PC-9 (cell line): Measurements from ENCODE around the gene PROK1. TPM values are rescaled to one million over a fixed set of nuclear protein-coding genes. Genes with fewer than 3 reads are reported as not detected.

Source experiments
- BruUV-seq: library from RNA; stranded (reverse); fragments of 400-500 nt; replicated peaks from 2 replicates; lab custom pipeline; 2021; lab: Mats Ljungman, UMichigan
- CTCF ChIA-PET: fragments of 300-600 bp; sonication (Branson Sonifier 250); formaldehyde crosslinking; loops from one replicate; lab custom pipeline; 2022; ENCODE audit warnings: antibody characterized with exemption; lab: Charles Lee
- POLR2A ChIA-PET: fragments of 300-600 bp; sonication (Branson Sonifier 250); formaldehyde crosslinking; loops from one replicate; lab custom pipeline; 2022; ENCODE audit warnings: antibody characterized with exemption; ENCODE audit not compliant: unreplicated experiment; lab: Charles Lee
- DNase-seq, 2 experiments: peaks; one replicate each; pipeline versions ENCODE4 v3.0.0 to v3.0.0-alpha.2; 2015 to 2022; ENCODE audit warnings: mixed read lengths in 1 of 2
- H2AFZ ChIP-seq: fragments of 200-600 bp; sonication (generic); 2 replicates; pipeline ENCODE4 v1.8.1; 2017; ENCODE audit warnings: antibody characterized with exemption
- H3F3A ChIP-seq: fragments of 200-600 bp; sonication (generic); 2 replicates; pipeline ENCODE4 v1.8.1; 2017; ENCODE audit warnings: antibody characterized with exemption, mild to moderate bottlenecking, low read depth; ENCODE audit not compliant: insufficient read depth
- H3K27ac ChIP-seq: fragments of 200-600 bp; sonication (generic); 2 replicates; pipeline ENCODE4 v1.6.1; 2016; ENCODE audit warnings: mixed run types
- H3K27me3 ChIP-seq: fragments of 200-600 bp; sonication (generic); 2 replicates; pipeline ENCODE4 v1.6.1; 2016; ENCODE audit warnings: low read depth, mixed run types; ENCODE audit not compliant: insufficient read depth
- H3K36me3 ChIP-seq: fragments of 200-600 bp; sonication (generic); 2 replicates; pipeline ENCODE4 v1.6.1; 2016; ENCODE audit warnings: low read depth, mixed run types
- H3K4me1 ChIP-seq: fragments of 200-600 bp; sonication (generic); replicated peaks from 2 replicates; pipeline ENCODE4 v1.6.1; 2016; ENCODE audit warnings: mixed run types; ENCODE audit not compliant: insufficient read depth
- H3K4me2 ChIP-seq: fragments of 200-600 bp; sonication (generic); 2 replicates; pipeline ENCODE4 v1.6.1; 2017; ENCODE audit warnings: mixed run types
- H3K4me3 ChIP-seq: fragments of 200-600 bp; sonication (generic); 2 replicates; pipeline ENCODE4 v1.6.1; 2016; ENCODE audit warnings: mixed run types
- H3K79me2 ChIP-seq: fragments of 200-600 bp; sonication (generic); 2 replicates; pipeline ENCODE4 v1.6.1; 2017; ENCODE audit warnings: low read depth, mixed run types
- H3K9me2 ChIP-seq: fragments of 200-600 bp; sonication (generic); 2 replicates; pipeline ENCODE4 v1.8.1; 2017; ENCODE audit warnings: mild to moderate bottlenecking; ENCODE audit not compliant: insufficient read depth
- H3K9me3 ChIP-seq: fragments of 200-600 bp; sonication (generic); 2 replicates; pipeline ENCODE4 v1.8.1; 2016; ENCODE audit warnings: low read depth; ENCODE audit not compliant: insufficient read depth
- H4K20me1 ChIP-seq: fragments of 200-600 bp; sonication (generic); 2 replicates; pipeline ENCODE4 v1.8.1; 2017; ENCODE audit not compliant: insufficient read depth
- CTCF ChIP-seq: fragments of 200-600 bp; sonication (generic); conservative IDR thresholded peaks from 2 replicates; pipeline ENCODE4 v1.6.1; 2017; ENCODE audit warnings: mixed run types, antibody characterized with exemption, mild to moderate bottlenecking, moderate library complexity
- EZH2 ChIP-seq: fragments of 200-600 bp; sonication (generic); IDR thresholded peaks from 2 replicates; pipeline ENCODE4 v1.8.0; 2017; ENCODE audit warnings: antibody characterized with exemption, low read depth
- intact Hi-C: fragments of 100-400 bp; cut with micrococcal nuclease; formaldehyde crosslinking; loops from one replicate; pipeline ENCODE4 v1.10.0; 2022; ENCODE audit not compliant: unreplicated experiment
- total RNA-seq: library from RNA; stranded (reverse); gene quantifications from 2 replicates; pipeline ENCODE4 v1.2.3, GENCODE V29; 2021

Gene PROK1
- total RNA-seq, 1 experiment from 2014 or later: not detected

- Histone ChIP-seq H3K4me2 (no peak overlapping the region), H3K27me3 (no peaks in the 10 kb centered on the region), H3K27ac (no peak overlapping the region), H3K4me3 (no peak overlapping the region), H4K20me1 (no peaks in the 10 kb centered on the region), H3K4me1 (peaks cover 6% of the 10 kb centered on the region), H2AFZ (no peak overlapping the region), H3K36me3 (no peaks in the 10 kb centered on the region), H3K9me3 (no peaks in the 10 kb centered on the region), H3F3A (peaks cover 9% of the 10 kb centered on the region; the same call in 1 of the 2 replicates), H3K9me2 (no peaks in the 10 kb centered on the region), H3K79me2 (no peaks in the 10 kb centered on the region)
- DNase-seq: no peak
- intact Hi-C loops: no loop called here
- no TSS peak for BruUV-seq
- ChIA-PET POLR2A (no interaction called here), CTCF (no interaction called here)
- TF ChIP-seq CTCF (no peak; the same call in 1 of the 2 replicates), EZH2 (no peak)
Observed at GRCh38 chr1:110471131-110471530, 20.2 kb downstream of the PROK1 start.

GRCh38 chr1:110472546-110472945 is 21.6 kb downstream of the PROK1 start:
- Histone ChIP-seq H3K4me3 (no peak overlapping the region), H3K9me2 (no peaks in the 10 kb centered on the region), H3K27ac (no peak overlapping the region), H3F3A (peaks cover 16% of the 10 kb centered on the region), H3K4me2 (no peak overlapping the region), H3K79me2 (no peaks in the 10 kb centered on the region), H3K36me3 (no peaks in the 10 kb centered on the region), H3K4me1 (peaks cover 20% of the 10 kb centered on the region), H3K9me3 (no peaks in the 10 kb centered on the region), H4K20me1 (no peaks in the 10 kb centered on the region), H3K27me3 (no peaks in the 10 kb centered on the region), H2AFZ (no peak overlapping the region)
- BruUV-seq: no TSS peak
- ChIA-PET POLR2A (no interaction called here), CTCF (interaction anchor here (0.7 kb wide), 1 partner anchor 160 kb away, joined by 3 read pairs; no protein-coding TSS in a partner anchor)
- intact Hi-C loops: no loop called here
- TF ChIP-seq EZH2: no peak
- no peak for TF ChIP-seq CTCF
- DNase-seq: no peak

- CTCF ChIA-PET: no interaction called here
Observed at GRCh38 chr1:110474444-110474843, 23.5 kb downstream of the PROK1 start.

More at GRCh38 chr1:110474444-110474843, 23.5 kb downstream of the PROK1 start:
- Histone ChIP-seq H3K9me2 (no peaks in the 10 kb centered on the region), H3K9me3 (no peaks in the 10 kb centered on the region), H4K20me1 (no peaks in the 10 kb centered on the region), H3K4me2 (no peak overlapping the region), H3K79me2 (no peaks in the 10 kb centered on the region), H3F3A (peaks cover 34% of the 10 kb centered on the region), H2AFZ (no peak overlapping the region), H3K36me3 (no peaks in the 10 kb centered on the region), H3K27me3 (no peaks in the 10 kb centered on the region), H3K4me3 (no peak overlapping the region), H3K27ac (no peak overlapping the region), H3K4me1 (peaks cover 39% of the 10 kb centered on the region)
- intact Hi-C loops: no loop called here
- no peak for DNase-seq
- TF ChIP-seq EZH2 (no peak), CTCF (no peak)
- POLR2A ChIA-PET: interaction anchor here (0.6 kb wide), 1 partner anchor 153 kb away, joined by 3 read pairs; no protein-coding TSS in a partner anchor
- BruUV-seq: no TSS peak
